ENCODE measurements around the gene RABEP1. TPM values are rescaled to one million over a fixed set of nuclear protein-coding genes. Genes with fewer than 3 reads are reported as not detected.
A peak's percentile ranks its signal among the peaks of the same experiment; 100 is the strongest.

Gene RABEP1
- total RNA-seq, 2 experiments from 2014 or later, result 27.4 to 31.8 TPM

- H3K27ac ChIP-seq (ENCODE audit: low read depth in 1 of 2, low read length in 2 of 2), result no peak overlapping the region
- ChIA-PET POLR2A (interaction anchor here (0.9 kb wide), 1 partner anchor 24 kb away, joined by 3 read pairs; no protein-coding TSS in a partner anchor), CTCF (interaction anchor here (1.1 to 2.0 kb wide), 2 partner anchors 25 kb away, joined by 4 to 6 read pairs; partner anchors contain the start of gene C1QBP)
- Mint-ChIP-seq H3K4me1 (ENCODE audit: low read depth) (peaks cover 55% of the 10 kb centered on the region), H3K9me3 (no peaks in the 10 kb centered on the region), H3K27ac (no peak overlapping the region), H3K27me3 (no peaks in the 10 kb centered on the region), H3K36me3 (ENCODE audit: low read depth) (peaks cover 53% of the 10 kb centered on the region), H3K4me3 (no peak overlapping the region)
- DNase-seq (no peak), ATAC-seq (ENCODE audit: poor library complexity) (no peak)
- H3K4me3 ChIP-seq (ENCODE audit: low read length), result no peak overlapping the region
- intact Hi-C loops (cut with DNase I, micrococcal nuclease), result loop anchor here in 1 of 2 experiments (10.0 kb wide), 1 partner anchor 71 kb away; the partner anchor contains the start of genes DERL2 and MIS12
- no peak for TF ChIP-seq CTCF (IDR thresholded peaks at IDR 0.05)
- no peaks in the 10 kb centered on the region for H3K9me3 ChIP-seq (ENCODE audit: control insufficient read depth in 1 of 2, insufficient read depth in 1 of 2, low read length in 2 of 2)
- peaks cover 21% of the 10 kb centered on the region for H3K4me1 ChIP-seq (ENCODE audit: insufficient read depth, low read length)
- H3K27me3 ChIP-seq (ENCODE audit: control insufficient read depth in 1 of 2, insufficient read depth in 2 of 2, low read length in 2 of 2), result no peaks in the 10 kb centered on the region
- peaks cover 83% of the 10 kb centered on the region for H3K36me3 ChIP-seq (ENCODE audit: insufficient read depth, low read length)
These were observed 131.6 kb downstream of the RABEP1 start for GRCh38 chr17:5413682-5414081.

DNA sequence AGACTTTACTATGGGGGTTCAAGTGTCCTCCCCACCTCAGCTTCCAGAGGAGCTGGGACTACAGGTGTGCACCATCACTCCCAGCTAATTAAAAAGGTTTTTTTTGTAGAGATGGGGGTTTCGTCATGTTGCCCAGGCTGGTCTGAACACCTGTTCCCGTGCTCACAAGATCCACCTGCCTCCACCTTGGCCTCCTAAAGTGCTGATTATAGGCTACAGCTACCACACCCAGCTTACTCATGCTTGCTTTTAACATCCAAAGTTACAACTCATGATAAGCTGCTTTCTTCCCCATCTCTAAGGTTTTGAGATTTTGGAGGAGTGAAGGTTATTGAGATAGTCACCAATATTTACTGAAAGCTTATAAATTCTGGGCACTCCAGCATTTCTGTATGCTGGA is 134.8 kb downstream of the RABEP1 start:
- no peaks in the 10 kb centered on the region for H3K27me3 Mint-ChIP-seq
- Histone ChIP-seq H3K27me3 (ENCODE audit: control insufficient read depth in 1 of 2, insufficient read depth in 2 of 2, low read length in 2 of 2) (no peaks in the 10 kb centered on the region), H3K36me3 (ENCODE audit: insufficient read depth, low read length) (peaks cover 62% of the 10 kb centered on the region), H3K4me3 (ENCODE audit: low read length) (no peak overlapping the region), H3K27ac (ENCODE audit: low read depth in 1 of 2, low read length in 2 of 2) (peak overlapping the region in 1 of 2 donors; percentile 39), H3K4me1 (ENCODE audit: insufficient read depth, low read length) (peaks cover 31% of the 10 kb centered on the region), H3K9me3 (ENCODE audit: control insufficient read depth in 1 of 2, insufficient read depth in 1 of 2, low read length in 2 of 2) (no peaks in the 10 kb centered on the region)
- H3K4me3 Mint-ChIP-seq, result peak overlapping the region; percentile 70
- ATAC-seq (ENCODE audit: poor library complexity) (no peak), DNase-seq (no peak)
- H3K27ac Mint-ChIP-seq, result peak overlapping the region; percentile 42
- peaks cover 63% of the 10 kb centered on the region for H3K4me1 Mint-ChIP-seq (ENCODE audit: low read depth)
- intact Hi-C loops (cut with DNase I, micrococcal nuclease), result loop anchor here in 1 of 2 experiments (5.0 to 10.0 kb wide), 3 partner anchors 68 to 1020 kb away; partner anchors contain the start of genes AIPL1, DERL2, MIS12 and RABEP1
- no peaks in the 10 kb centered on the region for H3K9me3 Mint-ChIP-seq
- ChIA-PET CTCF (interaction anchor here (3.6 kb wide), 1 partner anchor 22 kb away, joined by 48 read pairs; the partner anchor contains the start of gene C1QBP), POLR2A (interaction anchor here (0.6 to 1.2 kb wide), 3 partner anchors 22 to 772 kb away, joined by 3 read pairs; partner anchors contain the start of gene DERL2)
- TF ChIP-seq CTCF (IDR thresholded peaks at IDR 0.05), result no peak
- H3K36me3 Mint-ChIP-seq (ENCODE audit: low read depth), result peaks cover 80% of the 10 kb centered on the region

GRCh38 chr17:5418858-5419355 is 136.8 kb downstream of the RABEP1 start:
- H3K4me3 Mint-ChIP-seq, result peak overlapping the region; percentile 93
- ChIA-PET CTCF (interaction anchor here (0.8 to 3.6 kb wide), 4 partner anchors 17 to 227 kb away, joined by 3 to 48 read pairs (median 4); partner anchors contain the start of gene C1QBP), POLR2A (interaction anchor here (0.6 to 2.3 kb wide), 26 partner anchors 9 to 1801 kb away, joined by 3 to 37 read pairs (median 4); partner anchors contain the start of genes ACADVL, C17orf107, C1QBP and CYB5D2)
- intact Hi-C loops (cut with DNase I, micrococcal nuclease), result loop anchor here (2.0 to 10.0 kb wide), 4 partner anchors 66 to 1018 kb away; partner anchors contain the start of genes DERL2 (in 2 of the 2), MIS12 (in 2 of the 2), AIPL1 (in 1 of the 2) and RABEP1 (in 1 of the 2)
- DNase-seq (peak; percentile 35 to 90 (median 48)), ATAC-seq (ENCODE audit: poor library complexity) (peak; percentile 43)
- no peak for TF ChIP-seq CTCF (IDR thresholded peaks at IDR 0.05)
- H3K9me3 Mint-ChIP-seq, result no peaks in the 10 kb centered on the region
- Histone ChIP-seq H3K4me1 (ENCODE audit: insufficient read depth, low read length) (peaks cover 31% of the 10 kb centered on the region), H3K27me3 (ENCODE audit: control insufficient read depth in 1 of 2, insufficient read depth in 2 of 2, low read length in 2 of 2) (no peaks in the 10 kb centered on the region), H3K4me3 (ENCODE audit: low read length) (peak overlapping the region; percentile 76), H3K9me3 (ENCODE audit: control insufficient read depth in 1 of 2, insufficient read depth in 1 of 2, low read length in 2 of 2) (no peaks in the 10 kb centered on the region), H3K27ac (ENCODE audit: low read depth in 1 of 2, low read length in 2 of 2) (peak overlapping the region; percentile 98 to 99), H3K36me3 (ENCODE audit: insufficient read depth, low read length) (peaks cover 62% of the 10 kb centered on the region)
- H3K27me3 Mint-ChIP-seq, result no peaks in the 10 kb centered on the region
- peaks cover 59% of the 10 kb centered on the region for H3K4me1 Mint-ChIP-seq (ENCODE audit: low read depth)
- peak overlapping the region; percentile 98 for H3K27ac Mint-ChIP-seq
- peaks cover 73% of the 10 kb centered on the region for H3K36me3 Mint-ChIP-seq (ENCODE audit: low read depth)
